Islet precursor cell (in vitro differentiated cells): Measurements from ENCODE around the gene APPL2.

Experiments
- DNase-seq: peaks from one replicate; pipeline ENCODE4 v3.0.0-alpha.2; 2018

Gene APPL2

DNA sequence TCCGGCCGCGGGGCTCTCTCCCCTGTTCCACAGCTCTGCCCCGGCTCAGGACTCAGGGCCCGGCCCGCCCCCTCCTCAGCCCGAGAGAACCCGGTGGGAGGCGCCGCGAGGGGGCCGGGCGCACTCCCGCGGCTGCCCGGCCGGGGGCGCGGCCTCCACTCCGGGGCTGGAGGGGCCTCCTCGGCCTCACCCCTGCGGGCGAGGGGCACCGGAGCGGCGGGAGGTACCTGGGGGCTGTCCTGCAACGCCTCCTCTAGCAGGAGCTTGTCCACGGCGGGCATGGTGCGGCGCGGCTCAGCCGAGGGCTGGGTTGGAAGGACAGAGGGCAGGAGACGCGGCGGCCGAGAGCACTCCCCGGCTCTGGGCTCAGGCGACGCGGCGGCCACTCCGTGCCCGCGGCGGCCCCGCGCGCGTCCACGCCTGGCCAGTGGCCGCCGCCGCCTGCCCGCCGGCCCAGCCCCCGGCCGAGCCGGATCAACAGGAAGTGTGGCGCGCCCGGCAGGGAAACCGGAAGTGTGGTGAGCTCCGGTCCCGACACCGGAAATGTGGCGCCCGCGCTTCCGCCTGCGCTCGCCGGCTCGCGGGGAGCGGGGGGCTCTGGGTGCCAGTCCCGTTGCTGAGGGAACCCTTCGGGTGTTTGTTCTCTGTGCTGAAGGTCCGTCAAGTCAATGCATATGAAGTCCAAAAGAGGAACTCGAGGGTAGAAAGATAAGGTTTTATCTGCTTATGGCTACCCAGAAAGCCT, at the start of gene APPL2:
APPL2 (minus strand) TSS at position 443 of the 745 bp plus-strand sequence; CDS start at position 281, 162 bp downstream.
- peak; percentile 96 for DNase-seq

- DNase-seq: no peak
Measured at GRCh38 chr12:105285378-105285777, 49.4 kb upstream of the APPL2 start.

- DNase-seq: no peak
Measured at GRCh38 chr12:105281694-105282049, 45.7 kb upstream of the APPL2 start.

GRCh38 chr12:105280966-105281693, 45.2 kb upstream of the APPL2 start:
- no peak for DNase-seq

DNA sequence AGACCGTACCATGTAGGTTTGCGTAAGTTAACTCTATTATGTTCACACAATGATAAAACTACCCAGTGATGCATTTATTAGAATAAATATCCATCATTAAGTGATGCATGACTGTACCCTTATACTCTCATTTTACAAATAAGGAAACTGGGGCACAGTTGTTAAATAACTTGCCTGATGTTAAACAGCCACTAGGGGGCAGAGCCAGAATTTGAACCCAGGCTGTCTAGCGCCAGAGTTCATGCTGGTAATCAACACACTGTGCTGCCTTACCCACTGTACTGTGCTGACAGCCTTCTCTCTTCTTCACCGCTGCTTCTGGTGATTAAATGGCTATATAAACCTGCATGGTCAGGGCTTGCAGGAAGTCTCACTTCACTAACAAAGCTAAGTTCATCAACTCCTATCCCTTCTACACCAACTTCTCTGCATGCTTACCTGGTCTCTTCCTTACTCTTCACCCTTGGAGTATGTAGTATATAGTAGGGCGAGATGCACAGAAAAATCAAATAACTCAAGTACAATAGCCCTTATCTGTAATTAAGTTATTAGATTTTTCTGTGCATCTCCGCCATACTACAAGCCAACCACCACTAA, 43.6 kb upstream of the APPL2 start:
- peak; percentile 59 for DNase-seq

- DNase-seq: no peak
Measured at GRCh38 chr12:105278043-105278697, 42.2 kb upstream of the APPL2 start.

DNA sequence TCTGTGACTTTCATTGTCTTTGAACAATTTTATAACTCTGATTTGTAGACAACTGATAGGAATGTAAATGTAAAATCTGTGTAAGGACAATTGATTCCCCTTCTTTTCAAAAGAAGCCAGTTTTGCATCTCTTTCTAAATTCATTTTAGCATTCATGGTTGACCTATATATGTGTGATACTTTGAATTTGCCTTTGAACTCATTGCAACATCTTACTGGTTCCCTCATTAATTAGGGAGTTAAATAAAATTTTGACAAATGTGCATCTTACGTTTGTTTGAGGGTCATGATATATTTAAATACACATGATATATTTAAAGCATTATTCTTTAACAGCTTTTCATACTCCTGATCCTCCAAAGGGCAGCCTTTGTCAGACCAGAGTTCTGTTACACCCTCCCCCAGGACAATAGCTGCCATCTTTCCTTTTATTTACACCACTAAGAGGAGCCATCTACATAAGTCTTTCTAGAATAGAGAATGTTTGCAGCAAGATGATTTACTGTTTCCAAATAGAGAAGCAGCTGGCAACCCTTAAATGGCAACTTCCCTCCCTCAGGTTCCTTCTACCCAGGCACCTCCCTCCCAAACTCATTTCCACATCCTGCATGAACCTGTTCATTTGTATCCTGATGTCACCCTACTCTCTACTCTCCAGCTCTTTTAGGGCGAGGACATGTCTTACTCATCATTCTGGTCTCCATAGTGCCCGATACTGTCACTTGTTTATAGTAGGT, 40.2 kb upstream of the APPL2 start:
- no peak for DNase-seq

- DNase-seq: no peak
Measured at GRCh38 chr12:105274571-105274970, 38.6 kb upstream of the APPL2 start.

DNA sequence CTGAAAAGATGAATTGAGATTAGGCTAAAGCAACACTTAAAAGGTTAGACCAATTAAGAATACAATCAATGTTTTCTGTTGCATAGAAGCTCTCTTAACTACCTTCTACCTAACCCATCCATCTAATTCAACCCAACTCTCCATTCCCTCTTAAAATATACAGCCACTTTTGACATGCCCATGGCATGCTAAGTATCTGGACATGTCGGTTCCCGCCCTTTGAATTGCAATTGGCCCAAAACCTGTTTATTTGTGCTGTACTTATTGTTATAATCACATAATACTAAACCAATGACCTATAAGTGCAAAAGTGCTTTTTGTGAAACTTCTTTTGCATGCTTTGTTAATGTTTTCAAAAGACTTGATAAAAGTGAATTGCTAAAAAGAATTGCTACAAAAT, 37.6 kb upstream of the APPL2 start:
- DNase-seq: no peak

DNA sequence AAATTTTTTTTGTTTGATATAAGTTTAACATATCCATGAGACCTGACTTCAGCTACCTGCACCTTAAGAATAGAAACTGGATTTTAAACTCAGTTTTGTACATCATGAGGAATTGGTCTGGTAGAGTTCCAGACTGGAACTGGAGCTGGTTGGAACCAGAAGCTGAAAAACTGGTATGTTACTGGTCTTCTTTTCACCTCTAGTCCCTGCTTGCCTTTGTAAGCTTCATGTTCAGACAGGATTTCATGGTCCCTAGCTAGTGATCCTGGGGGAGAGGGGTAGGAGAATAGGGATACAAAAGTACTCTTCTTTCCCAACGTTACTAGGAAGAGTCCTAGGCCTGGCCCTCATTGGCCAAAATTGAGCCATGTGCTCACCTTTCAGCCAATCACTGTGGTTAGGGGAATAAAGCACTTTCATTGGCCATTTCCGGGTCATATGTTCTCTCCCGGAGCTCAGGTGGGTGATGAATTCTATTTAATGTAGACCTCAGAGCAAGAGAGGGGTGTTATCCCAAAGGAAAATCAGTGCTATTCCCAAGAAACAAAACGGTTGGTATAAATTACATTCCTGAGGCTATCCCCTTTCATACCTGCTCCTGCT, 36.9 kb upstream of the APPL2 start:
- no peak for DNase-seq

GRCh38 chr12:105272152-105272551, 36.2 kb upstream of the APPL2 start:
- DNase-seq: no peak

- DNase-seq: no peak
Measured at GRCh38 chr12:105271364-105271763, 35.4 kb upstream of the APPL2 start.

DNA sequence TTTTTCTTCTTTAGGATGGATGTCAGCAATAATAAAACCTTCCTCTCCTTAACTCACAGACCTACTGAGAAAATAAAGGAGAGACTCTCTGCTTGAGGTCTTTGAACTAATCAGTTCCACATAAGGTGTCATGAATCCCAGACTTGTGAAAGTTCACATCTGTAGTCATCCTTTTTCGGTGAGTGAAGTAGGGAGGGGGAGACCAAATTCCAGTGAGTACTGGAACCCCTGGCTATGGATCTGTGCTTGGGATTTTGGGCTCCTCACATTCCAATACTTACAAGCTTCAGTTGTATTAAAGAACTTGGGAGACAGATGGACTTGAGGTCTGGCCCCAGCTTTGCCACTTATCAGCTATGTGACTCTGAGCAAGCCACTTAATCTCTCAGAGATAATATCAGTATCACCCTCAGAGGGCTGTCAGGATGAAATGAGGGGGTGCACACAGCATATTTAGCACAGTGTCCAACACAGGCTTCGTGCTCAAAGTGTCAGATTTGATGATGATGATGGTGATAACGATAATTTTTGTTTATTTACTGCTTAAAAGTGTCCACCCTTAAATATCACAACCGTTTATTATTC, 34.8 kb upstream of the APPL2 start:
- DNase-seq: no peak

DNA sequence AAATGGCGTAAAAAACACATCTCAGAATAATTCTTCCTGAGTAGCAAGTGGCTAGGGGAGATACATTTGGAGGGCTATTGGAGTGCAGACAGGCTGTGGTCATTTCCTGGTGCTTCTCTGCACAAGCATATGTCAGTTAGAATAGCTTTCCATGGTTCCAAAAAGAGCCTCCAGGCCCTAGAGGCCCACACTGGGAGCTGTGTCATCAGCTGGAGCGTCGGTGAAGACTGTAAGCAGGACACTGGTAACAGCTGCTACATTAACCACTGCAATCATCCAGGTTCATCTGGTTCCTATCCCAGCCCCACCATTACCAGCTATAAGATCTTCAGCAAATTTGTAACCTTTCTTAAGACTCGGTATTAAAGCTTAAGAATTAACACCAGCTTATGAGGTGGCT, 31.7 kb upstream of the APPL2 start:
- DNase-seq: no peak

DNA sequence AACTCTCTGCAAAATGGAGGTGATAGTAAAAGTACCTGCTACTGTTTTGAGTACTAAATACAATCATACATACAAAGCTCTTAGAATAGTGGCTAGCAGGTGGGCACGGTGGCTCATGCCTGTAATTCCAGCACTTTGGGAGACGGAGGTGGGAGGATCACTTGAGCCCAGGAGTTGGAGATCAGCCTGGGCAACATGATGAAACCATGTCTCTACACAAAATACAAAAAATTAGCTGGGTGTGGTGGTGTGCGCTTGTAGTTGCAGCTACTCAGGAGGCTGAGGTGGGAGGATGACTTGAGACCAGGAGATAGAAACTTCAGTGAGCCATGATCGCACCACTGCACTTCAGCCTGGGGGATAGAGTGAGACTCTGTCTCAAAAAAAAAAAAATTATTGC, 28.8 kb upstream of the APPL2 start:
- no peak for DNase-seq

DNA sequence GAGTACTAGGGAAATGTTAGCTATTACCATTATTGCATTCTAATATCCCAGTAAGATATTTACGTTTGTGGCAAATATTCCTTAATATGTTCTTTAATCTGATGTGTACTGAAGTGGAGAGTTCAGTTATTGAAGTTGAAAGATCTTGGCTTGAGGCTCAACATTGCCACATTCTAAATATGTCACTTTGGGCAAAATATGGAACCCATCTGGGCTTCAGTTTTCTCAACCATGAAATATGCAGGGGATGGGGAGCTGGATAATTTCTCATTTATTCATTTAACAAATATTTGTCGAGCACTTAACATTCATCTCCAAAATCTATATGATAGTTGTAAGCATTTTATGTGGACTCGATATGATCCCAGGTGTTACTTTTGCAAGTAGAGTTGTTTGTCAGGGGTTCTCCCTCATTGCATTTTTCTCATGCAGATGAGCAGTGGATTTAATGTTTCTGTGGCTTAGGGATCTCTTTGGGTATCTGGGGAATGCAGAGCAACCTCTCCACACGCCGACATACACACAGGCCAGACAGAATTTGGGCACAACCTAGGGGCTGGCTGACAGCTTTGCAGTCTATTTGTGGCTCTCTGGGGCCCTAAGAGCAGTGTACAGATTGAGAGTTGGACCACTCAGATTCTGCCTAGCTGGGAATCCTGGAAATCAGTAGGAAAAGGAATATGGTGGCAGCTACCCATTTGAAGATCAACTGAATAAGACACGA, 26.6 kb upstream of the APPL2 start:
- DNase-seq: no peak

DNA sequence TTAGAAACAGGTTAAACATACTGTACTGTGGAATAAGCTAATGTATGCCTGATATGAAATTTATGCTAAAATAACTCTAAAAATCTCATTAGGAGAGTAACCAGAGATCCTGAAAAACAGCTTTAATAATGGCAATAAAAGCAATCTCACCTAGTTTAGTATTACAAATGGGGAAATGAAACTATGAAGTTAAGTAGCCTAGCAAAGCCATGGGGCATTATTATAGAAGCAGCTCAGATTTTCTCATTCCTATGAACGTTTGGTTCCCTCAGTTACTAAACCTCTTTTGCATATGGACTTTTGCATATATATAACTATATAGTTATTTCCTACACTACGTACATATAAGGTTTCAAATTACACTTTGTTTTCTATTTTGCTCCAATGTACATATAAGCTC, 25.0 kb upstream of the APPL2 start:
- DNase-seq: no peak

DNA sequence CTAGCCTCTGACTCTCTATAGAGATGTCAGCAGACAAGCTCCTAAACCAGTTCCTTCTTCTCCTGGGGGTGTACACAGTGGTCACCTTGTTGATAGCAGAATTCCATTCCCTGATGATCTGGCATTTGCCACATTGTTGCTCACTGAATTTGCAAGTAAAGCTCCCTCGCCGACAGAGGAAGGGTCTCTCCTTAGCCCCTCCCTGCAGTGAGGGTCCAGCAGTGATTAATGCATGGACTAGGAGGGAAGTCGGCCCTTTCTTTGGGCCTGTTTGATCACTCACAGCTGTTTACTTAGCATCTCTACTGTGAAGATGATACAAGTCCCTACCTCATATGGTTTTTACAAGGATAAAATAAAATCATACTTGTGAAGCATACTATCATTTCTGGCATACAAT, 23.3 kb upstream of the APPL2 start:
- no peak for DNase-seq

DNA sequence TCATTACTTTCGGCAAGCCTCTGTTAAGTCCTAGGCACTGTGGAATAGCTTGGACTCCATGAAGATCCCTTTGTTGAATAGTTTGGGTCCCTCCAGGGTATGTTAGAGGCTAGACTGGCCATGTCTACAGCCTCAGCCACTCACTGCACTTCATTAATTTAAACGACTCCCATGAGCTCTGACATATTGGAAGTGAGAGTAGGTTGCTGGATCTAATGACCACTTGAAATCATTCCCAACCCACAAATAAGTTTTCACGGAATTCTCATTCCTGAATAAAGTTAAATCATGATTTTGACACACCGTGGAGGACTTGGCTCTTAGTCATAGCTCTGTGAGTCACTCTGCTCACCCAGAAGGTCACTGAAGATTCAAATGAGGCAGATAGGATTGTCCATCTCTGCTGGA, 21.4 kb upstream of the APPL2 start:
- no peak for DNase-seq

DNA sequence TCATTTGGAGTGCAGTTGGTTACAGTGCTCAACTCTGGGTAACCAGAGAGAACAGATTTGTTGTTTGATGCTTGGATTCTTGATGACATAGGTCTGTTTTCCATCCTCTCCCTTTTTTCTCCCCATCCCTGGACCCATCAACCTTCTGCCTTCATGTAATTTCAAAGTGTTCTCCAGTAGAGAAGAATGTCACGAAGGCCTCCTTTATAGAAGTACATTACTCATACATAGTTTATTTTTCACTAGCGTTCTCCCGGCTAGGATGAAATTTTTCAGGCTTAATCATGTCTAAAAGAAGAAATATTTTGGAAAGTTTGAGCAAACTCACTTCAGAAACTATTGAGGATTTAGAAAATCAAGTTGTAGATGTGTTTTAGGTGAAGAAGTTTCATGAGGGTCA, 20.9 kb upstream of the APPL2 start:
- DNase-seq: no peak

DNA sequence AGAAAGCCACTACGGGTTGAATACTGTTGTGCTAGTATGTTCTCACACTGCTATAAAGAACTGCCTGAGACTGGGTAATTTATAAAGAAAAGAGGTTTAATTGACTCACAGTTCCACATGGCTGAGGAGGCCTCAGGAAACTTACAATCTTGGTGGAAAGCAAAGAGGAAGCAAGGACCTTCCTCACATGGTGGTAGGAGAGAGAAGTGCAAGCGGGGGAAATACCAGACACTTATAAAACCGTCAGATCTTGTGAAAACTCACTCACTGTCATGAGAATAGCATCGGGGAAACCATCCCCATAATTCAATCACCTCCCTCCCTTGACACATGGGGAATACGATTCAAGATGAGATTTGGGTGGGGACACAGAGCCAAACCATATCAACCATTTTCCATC, 20.5 kb upstream of the APPL2 start:
- peak; percentile 15 for DNase-seq
